ENCODE results near the gene POLR2F. TPM values are rescaled to one million over a fixed set of nuclear protein-coding genes. Genes with fewer than 3 reads are reported as not detected.

The POLR2F gene
- total RNA-seq, 1 donor from 2014 or later: 58.9 TPM

GRCh38 chr22:37925767-37926166 is 27.7 kb upstream of the POLR2F start:
- Mint-ChIP-seq H3K27ac (ENCODE audit: unreplicated experiment) (no peak overlapping the region), H3K4me1 (ENCODE audit: unreplicated experiment) (peaks cover 3% of the 10 kb centered on the region), H3K27me3 (ENCODE audit: unreplicated experiment) (peaks cover 7% of the 10 kb centered on the region), H3K36me3 (ENCODE audit: low read depth, unreplicated experiment) (peaks cover 27% of the 10 kb centered on the region), H3K4me3 (ENCODE audit: unreplicated experiment) (no peak overlapping the region), H3K9me3 (ENCODE audit: unreplicated experiment) (no peaks in the 10 kb centered on the region)
- TF ChIP-seq CTCF (IDR thresholded peaks at IDR 0.05; ENCODE audit: unreplicated experiment): no peak
- DNase-seq (ENCODE audit: low spot score): no peak

GRCh38 chr22:37926358-37926757 is 27.1 kb upstream of the POLR2F start:
- Mint-ChIP-seq H3K36me3 (ENCODE audit: low read depth, unreplicated experiment) (peaks cover 27% of the 10 kb centered on the region), H3K4me3 (ENCODE audit: unreplicated experiment) (no peak overlapping the region), H3K4me1 (ENCODE audit: unreplicated experiment) (peaks cover 3% of the 10 kb centered on the region), H3K9me3 (ENCODE audit: unreplicated experiment) (no peaks in the 10 kb centered on the region), H3K27me3 (ENCODE audit: unreplicated experiment) (peaks cover 7% of the 10 kb centered on the region), H3K27ac (ENCODE audit: unreplicated experiment) (no peak overlapping the region)
- TF ChIP-seq CTCF (IDR thresholded peaks at IDR 0.05; ENCODE audit: unreplicated experiment): no peak
- DNase-seq (ENCODE audit: low spot score): no peak

- DNase-seq (ENCODE audit: low spot score): no peak
- H3K27me3 Mint-ChIP-seq (ENCODE audit: unreplicated experiment): peaks cover 7% of the 10 kb centered on the region
- H3K4me1 Mint-ChIP-seq (ENCODE audit: unreplicated experiment): peaks cover 5% of the 10 kb centered on the region
- no peaks in the 10 kb centered on the region for H3K9me3 Mint-ChIP-seq (ENCODE audit: unreplicated experiment)
- TF ChIP-seq CTCF (IDR thresholded peaks at IDR 0.05; ENCODE audit: unreplicated experiment): no peak
- H3K4me3 Mint-ChIP-seq (ENCODE audit: unreplicated experiment): no peak overlapping the region
- no peak overlapping the region for H3K27ac Mint-ChIP-seq (ENCODE audit: unreplicated experiment)
- H3K36me3 Mint-ChIP-seq (ENCODE audit: low read depth, unreplicated experiment): peaks cover 29% of the 10 kb centered on the region
These were observed 26.5 kb upstream of the POLR2F start for GRCh38 chr22:37926771-37927636.

- H3K27me3 Mint-ChIP-seq (ENCODE audit: unreplicated experiment): peaks cover 8% of the 10 kb centered on the region
- H3K36me3 Mint-ChIP-seq (ENCODE audit: low read depth, unreplicated experiment): peaks cover 31% of the 10 kb centered on the region
- peaks cover 5% of the 10 kb centered on the region for H3K4me1 Mint-ChIP-seq (ENCODE audit: unreplicated experiment)
- no peaks in the 10 kb centered on the region for H3K9me3 Mint-ChIP-seq (ENCODE audit: unreplicated experiment)
- no peak for TF ChIP-seq CTCF (IDR thresholded peaks at IDR 0.05; ENCODE audit: unreplicated experiment)
- no peak for DNase-seq (ENCODE audit: low spot score)
- H3K4me3 Mint-ChIP-seq (ENCODE audit: unreplicated experiment): no peak overlapping the region
- H3K27ac Mint-ChIP-seq (ENCODE audit: unreplicated experiment): no peak overlapping the region
These were observed 25.9 kb upstream of the POLR2F start for GRCh38 chr22:37927637-37927936.

GRCh38 chr22:37929390-37929789 is 24.1 kb upstream of the POLR2F start:
- no peaks in the 10 kb centered on the region for H3K9me3 Mint-ChIP-seq (ENCODE audit: unreplicated experiment)
- TF ChIP-seq CTCF (IDR thresholded peaks at IDR 0.05; ENCODE audit: unreplicated experiment): no peak
- H3K4me3 Mint-ChIP-seq (ENCODE audit: unreplicated experiment): peak overlapping the region; percentile 73
- H3K27me3 Mint-ChIP-seq (ENCODE audit: unreplicated experiment): peaks cover 8% of the 10 kb centered on the region
- DNase-seq (ENCODE audit: low spot score): no peak
- no peak overlapping the region for H3K27ac Mint-ChIP-seq (ENCODE audit: unreplicated experiment)
- H3K36me3 Mint-ChIP-seq (ENCODE audit: low read depth, unreplicated experiment): peaks cover 25% of the 10 kb centered on the region
- peaks cover 9% of the 10 kb centered on the region for H3K4me1 Mint-ChIP-seq (ENCODE audit: unreplicated experiment)
